ENCODE measurements around the gene AP2A1. TPM values are rescaled to one million over a fixed set of nuclear protein-coding genes. Genes with fewer than 3 reads are reported as not detected.

The AP2A1 gene
- total and polyA plus RNA-seq, 4 donors = 20.1 to 123 (median 57.5) TPM

GRCh38 chr19:49795615-49796014 lies 28.8 kb downstream of the AP2A1 start:
- Histone ChIP-seq H3K9me3 (ENCODE audit: control insufficient read depth in 4 of 4, low read length in 3 of 4) (no peaks in the 10 kb centered on the region), H3K27me3 (ENCODE audit: control insufficient read depth in 4 of 4, insufficient read depth in 4 of 4, low read length in 3 of 4) (no peaks in the 10 kb centered on the region), H3K9ac (ENCODE audit: low read depth in 1 of 2, low read length in 2 of 2) (no peak overlapping the region), H3K36me3 (ENCODE audit: control insufficient read depth in 4 of 4, insufficient read depth in 3 of 4, low read depth in 1 of 4, low read length in 3 of 4) (peaks cover 35 to 84% (median 58%) of the 10 kb centered on the region in 4 donors), H3K4me1 (ENCODE audit: control insufficient read depth in 4 of 4, insufficient read depth in 4 of 4, low read length in 3 of 4) (no peaks in the 10 kb centered on the region), H3K27ac (ENCODE audit: low read depth in 1 of 2, low read length in 2 of 2) (no peak overlapping the region), H3K4me3 (ENCODE audit: low read depth in 1 of 3, low read length in 3 of 3) (no peak overlapping the region)
- WGBS = 97% methylated on average over 20 of the region's 20 CpGs
- no peak for TF ChIP-seq HNF4A (conservative IDR thresholded peaks at IDR 0.05)
- no peak for TF ChIP-seq NR2F2 (IDR thresholded peaks at IDR 0.05)
- no peak for TF ChIP-seq REST (IDR thresholded peaks at IDR 0.05)
- no peak for TF ChIP-seq YY1 (IDR thresholded peaks at IDR 0.05)
- TF ChIP-seq ATF3 (IDR thresholded peaks at IDR 0.05) = no peak
- no peak for TF ChIP-seq FOXA2 (IDR thresholded peaks at IDR 0.05)
- no peak for TF ChIP-seq GABPA (IDR thresholded peaks at IDR 0.05 in 1 of 2, conservative IDR thresholded peaks at IDR 0.05 in 1 of 2)
- DNase-seq (ENCODE audit: low spot score) = no peak

GRCh38 chr19:49798574-49798973 lies 31.8 kb downstream of the AP2A1 start:
- H3K27me3 ChIP-seq (ENCODE audit: control insufficient read depth in 4 of 4, insufficient read depth in 4 of 4, low read length in 3 of 4) = no peaks in the 10 kb centered on the region
- H3K36me3 ChIP-seq (ENCODE audit: control insufficient read depth in 4 of 4, insufficient read depth in 3 of 4, low read depth in 1 of 4, low read length in 3 of 4) = peaks cover 41 to 83% (median 60%) of the 10 kb centered on the region in 4 donors
- no peaks in the 10 kb centered on the region for H3K4me1 ChIP-seq (ENCODE audit: control insufficient read depth in 4 of 4, insufficient read depth in 4 of 4, low read length in 3 of 4)
- H3K27ac ChIP-seq (ENCODE audit: low read depth in 1 of 2, low read length in 2 of 2) = no peak overlapping the region
- 96% methylated on average over 11 of the region's 11 CpGs for WGBS
- no peak overlapping the region for H3K4me3 ChIP-seq (ENCODE audit: low read depth in 1 of 3, low read length in 3 of 3)
- TF ChIP-seq EGR1 (IDR thresholded peaks at IDR 0.05; ENCODE audit: low read depth in 2 of 2) = no peak
- no peak for TF ChIP-seq HNF4G (IDR thresholded peaks at IDR 0.05)
- no peak for TF ChIP-seq ATF3 (IDR thresholded peaks at IDR 0.05)
- no peak for TF ChIP-seq MAX (IDR thresholded peaks at IDR 0.05)
- no peak for TF ChIP-seq GABPA (IDR thresholded peaks at IDR 0.05 in 1 of 2, conservative IDR thresholded peaks at IDR 0.05 in 1 of 2)
- no peak for TF ChIP-seq CTCF (IDR thresholded peaks at IDR 0.05; ENCODE audit: low read depth, low read length, missing input control)
- TF ChIP-seq ZBTB33 (IDR thresholded peaks at IDR 0.05) = no peak
- TF ChIP-seq NR2F2 (IDR thresholded peaks at IDR 0.05) = no peak
- no peak for TF ChIP-seq HNF4A (conservative IDR thresholded peaks at IDR 0.05)
- no peaks in the 10 kb centered on the region for H3K9me3 ChIP-seq (ENCODE audit: control insufficient read depth in 4 of 4, low read length in 3 of 4)
- H3K9ac ChIP-seq (ENCODE audit: low read depth in 1 of 2, low read length in 2 of 2) = no peak overlapping the region
- DNase-seq (ENCODE audit: low spot score) = no peak

Data from liver (tissue), 9 donors.